GM18519 (cell line): ENCODE results near the gene STXBP6.
"Not testable (repeated sequence)": the region's sequence is repeated elsewhere in the genome, so short reads cannot be mapped to it uniquely, and the experiment has no call there.

ENCODE experiments used
- ATAC-seq: cut with Tn5 transposase; IDR thresholded peaks from one replicate; pipeline ENCODE4 v1.9.1; 2021; ENCODE audit warnings: mild to moderate bottlenecking, moderate library complexity; ENCODE audit not compliant: unreplicated experiment, low FRiP score

STXBP6 gene

DNA sequence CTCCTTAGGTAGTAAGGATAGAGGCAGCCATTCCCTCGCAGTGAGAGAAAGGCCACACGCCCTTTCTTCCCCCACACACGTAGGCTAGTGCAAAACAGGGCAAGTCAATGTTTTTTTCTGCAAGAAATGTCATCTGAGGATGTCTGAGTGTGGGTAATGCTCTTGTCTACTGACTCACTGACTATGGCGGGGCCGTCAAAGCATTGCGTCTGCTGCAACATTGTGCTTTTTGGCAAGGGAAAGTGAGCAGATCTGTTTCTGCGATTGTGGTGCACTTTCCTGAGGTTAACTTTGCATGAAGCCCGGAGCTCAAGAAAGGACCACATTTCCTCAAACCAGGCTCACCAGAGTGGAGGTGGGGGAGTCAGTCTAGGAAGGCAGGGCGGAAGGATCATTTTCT, 234.4 kb downstream of the STXBP6 start:
- ATAC-seq: no peak

DNA sequence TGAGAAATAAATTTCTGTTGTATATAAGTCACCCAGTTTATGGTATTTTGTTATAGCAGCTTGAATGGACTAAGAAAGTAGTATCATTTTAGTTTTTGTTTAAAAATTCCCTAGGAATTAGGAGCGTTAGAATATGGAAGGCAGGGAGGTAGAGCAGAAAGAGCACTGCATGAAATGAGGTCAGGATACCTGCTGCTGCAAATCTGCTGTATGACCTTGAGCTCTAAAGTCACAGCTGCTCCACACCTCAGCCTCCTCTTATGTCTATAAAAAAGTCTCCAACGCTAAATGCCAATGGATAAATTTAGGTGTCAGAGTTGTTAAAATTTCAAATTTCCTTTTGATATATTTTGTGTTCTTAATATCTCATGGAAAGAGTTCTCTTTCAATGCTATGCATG, 235.0 kb downstream of the STXBP6 start:
- no peak for ATAC-seq

DNA sequence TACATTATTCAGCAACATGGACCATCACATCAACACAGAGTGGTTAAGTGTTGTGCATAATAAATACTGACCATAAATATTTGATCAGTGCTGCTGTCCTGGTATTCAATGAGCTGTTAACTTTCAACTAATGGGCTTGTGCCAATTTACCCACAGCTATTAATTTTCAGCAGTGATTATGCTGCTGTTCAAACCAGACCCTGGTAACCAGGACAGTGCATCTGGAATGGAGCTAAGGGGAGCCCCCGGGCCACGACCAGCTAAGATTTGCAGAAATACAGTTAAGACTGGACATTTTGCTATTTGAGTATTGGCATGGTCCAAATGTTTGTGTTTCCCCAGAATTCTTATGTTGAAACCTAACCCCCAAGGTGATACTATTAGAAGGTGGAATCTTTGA, 235.6 kb downstream of the STXBP6 start:
- ATAC-seq: no peak

DNA sequence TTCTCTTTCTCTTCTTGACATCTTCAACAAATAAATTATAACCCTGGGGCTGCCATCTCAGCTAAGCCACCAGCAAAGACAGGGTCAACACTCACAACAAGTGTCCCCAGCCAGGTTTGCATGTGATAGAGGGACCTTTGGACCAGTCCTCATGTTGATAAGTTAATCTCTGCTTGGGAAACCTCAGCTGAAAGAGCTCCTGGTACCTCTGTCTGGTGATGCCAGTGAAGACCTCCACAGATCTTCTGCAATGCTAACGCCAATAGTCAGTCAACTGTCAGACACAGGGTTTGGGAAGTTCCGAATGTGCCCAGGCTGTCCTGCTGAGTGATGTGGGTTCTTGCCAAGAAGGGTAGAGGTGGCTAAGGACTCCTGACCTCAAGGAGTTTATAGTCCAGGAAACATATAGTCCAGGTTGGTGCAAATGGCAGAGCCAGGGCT, 236.1 kb downstream of the STXBP6 start:
- ATAC-seq: no peak

DNA sequence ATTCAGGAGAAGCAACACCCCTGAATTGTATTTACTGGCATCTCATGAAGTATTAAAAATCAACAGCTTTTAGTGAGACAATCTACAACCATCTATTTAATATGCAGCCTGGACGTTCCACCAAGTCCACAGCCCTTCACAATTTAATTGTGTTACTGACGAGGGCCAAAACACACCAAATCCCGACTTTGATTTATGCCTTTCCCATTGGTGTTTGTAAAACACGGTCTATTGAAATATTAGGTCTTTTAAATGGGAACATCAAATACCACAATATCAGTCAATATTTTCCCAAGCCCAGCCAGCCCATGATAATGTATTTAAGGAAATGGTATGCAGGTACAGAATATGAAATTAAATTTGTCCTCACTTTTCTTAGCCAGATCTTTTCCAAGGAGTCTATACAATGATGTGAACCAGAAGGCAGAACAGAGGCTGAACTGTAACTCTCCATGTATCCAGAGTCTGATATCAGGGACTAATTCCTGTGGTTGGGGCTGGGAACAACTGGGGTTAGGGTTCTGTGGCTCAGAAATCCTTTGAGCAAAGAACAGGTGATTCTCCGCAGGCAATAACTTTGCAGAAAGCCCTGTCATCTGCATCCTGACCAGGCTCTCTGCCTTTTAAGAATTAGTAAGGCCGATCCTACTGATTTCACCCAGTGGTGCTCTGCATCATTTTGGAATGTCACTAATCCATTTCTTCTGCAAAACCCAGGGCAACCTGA, 236.7 kb downstream of the STXBP6 start:
- no peak for ATAC-seq

GRCh38 chr14:24809135-24809534, 240.8 kb downstream of the STXBP6 start:
- no peak for ATAC-seq

DNA sequence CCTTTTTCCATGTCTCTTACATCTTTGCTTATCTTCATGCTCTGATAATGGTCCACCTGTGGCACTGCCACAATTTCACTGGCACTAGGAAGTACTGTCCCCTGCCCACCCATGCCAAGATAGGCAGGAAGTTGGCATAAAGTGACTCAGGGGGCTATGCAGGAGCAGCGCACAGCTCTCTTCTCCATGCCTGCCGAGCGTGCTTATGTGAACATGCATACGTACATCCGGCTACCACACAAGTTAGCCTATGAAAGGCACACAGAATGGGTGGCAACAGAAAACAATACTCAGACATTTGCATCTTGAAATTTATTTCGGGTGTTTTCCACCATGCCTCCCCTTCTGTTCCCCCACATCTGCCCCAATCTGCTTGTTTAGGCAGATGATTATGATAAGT, 241.5 kb downstream of the STXBP6 start:
- ATAC-seq: no peak

GRCh38 chr14:24806061-24806678, 243.8 kb downstream of the STXBP6 start:
- ATAC-seq: peak; percentile 67

DNA sequence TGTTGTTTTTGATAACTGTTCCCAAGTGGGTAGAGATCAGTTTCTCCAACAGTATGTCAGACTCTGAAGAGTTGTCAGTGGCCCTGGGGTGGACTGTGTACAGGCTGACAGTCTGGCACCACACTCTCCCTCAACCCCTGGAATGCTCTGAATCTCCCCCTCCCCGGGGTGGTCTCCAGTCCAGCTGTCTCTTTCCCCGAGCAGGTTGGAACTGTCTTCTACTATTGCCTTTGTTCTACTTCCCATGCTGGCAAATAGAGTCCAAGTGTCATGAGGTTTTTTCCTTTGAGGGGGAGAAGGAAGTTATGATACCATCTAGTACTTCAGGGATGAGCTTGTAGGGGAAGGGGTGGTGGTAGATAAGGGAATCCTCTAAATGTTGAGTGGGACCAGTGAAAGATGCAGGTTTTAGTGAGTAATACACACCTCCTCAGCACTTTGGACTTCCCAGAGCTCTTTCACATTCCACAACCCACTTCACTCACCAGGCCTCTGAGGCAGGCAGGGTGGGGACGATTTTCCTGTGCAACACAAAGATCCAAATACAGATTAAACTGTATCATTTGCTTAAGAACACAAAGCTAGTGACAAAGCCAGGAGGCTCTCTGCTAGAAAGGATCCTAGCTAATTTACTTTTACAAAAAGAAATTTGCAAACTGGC, 245.3 kb downstream of the STXBP6 start:
- ATAC-seq: no peak

- no peak for ATAC-seq
These were observed 245.9 kb downstream of the STXBP6 start for GRCh38 chr14:24803933-24804494.

DNA sequence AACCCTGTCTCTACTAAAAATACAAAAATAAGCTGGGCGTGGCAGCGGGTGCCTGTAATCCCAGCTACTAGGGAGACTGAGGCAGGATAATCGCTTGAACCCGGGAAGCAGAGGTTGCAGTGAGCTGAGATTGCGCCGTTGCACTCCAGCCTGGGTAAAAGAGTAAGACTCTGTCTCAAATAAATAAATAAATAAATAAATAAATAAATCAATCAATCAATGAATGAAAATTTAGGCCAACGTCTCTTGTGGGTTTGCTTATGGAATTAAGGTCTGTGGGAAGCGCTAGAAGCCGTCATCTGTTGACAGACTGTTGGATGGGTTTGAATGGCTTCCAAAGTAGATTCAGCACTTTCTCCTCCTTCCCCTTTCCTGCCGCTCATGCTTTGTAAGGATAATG, 246.5 kb downstream of the STXBP6 start:
- ATAC-seq: not testable (repeated sequence)

GRCh38 chr14:24802236-24802635, 247.7 kb downstream of the STXBP6 start:
- ATAC-seq: no peak

DNA sequence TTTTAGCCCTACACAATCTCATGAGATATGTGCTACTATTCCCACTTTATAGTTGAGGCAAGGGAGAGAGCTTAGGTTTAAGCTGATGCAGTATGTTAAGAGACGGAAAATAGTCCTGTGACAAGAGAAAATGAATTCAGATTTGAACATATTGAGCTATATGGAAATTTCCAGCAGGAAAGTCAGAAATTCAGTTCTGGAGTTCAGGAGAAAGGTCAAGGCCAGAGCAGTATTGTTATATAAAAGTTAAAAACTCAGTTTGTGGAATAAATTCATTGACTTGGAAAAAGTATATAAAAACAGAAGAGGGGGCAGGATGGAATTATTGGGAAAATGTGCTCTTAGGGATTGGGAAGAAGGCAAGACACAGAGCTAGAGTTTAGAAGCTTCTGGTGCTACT, 248.9 kb downstream of the STXBP6 start:
- no peak for ATAC-seq

- ATAC-seq: no peak
These were observed 251.0 kb downstream of the STXBP6 start for GRCh38 chr14:24798911-24799462.

GRCh38 chr14:24795406-24795805, 254.5 kb downstream of the STXBP6 start:
- ATAC-seq: no peak

GRCh38 chr14:24794644-24795305, 255.2 kb downstream of the STXBP6 start:
- no peak for ATAC-seq

GRCh38 chr14:24790196-24790595, 259.8 kb downstream of the STXBP6 start:
- no peak for ATAC-seq

- ATAC-seq: no peak
These were observed 260.5 kb downstream of the STXBP6 start for GRCh38 chr14:24789378-24789884.

- no peak for ATAC-seq
These were observed 264.2 kb downstream of the STXBP6 start for GRCh38 chr14:24785698-24786097.

GRCh38 chr14:24784981-24785380, 265.0 kb downstream of the STXBP6 start:
- ATAC-seq: no peak
